ENCODE measurements around the gene GLIS1. TPM values are rescaled to one million over a fixed set of nuclear protein-coding genes. Genes with fewer than 3 reads are reported as not detected.

The GLIS1 gene
- total RNA-seq, 1 experiment from 2014 or later = 0.24 TPM

DNA sequence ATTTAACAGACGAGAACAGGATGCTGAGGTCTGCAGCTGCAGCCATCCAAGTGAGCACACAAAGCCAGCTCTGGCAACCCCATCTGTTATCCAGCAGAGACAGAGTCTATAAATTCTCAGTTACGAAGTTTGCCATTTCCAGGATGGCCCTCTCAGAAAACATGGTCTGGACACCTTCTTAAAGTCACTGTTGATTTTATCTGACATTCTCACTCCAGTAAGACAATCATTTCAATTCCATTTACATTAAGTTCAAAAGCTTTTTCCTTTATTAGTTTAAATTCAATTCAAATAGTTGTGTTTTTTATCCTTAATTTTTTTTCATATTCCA, 154.2 kb downstream of the GLIS1 start:
- Mint-ChIP-seq H3K4me1 (peaks cover 15% of the 10 kb centered on the region), H3K27ac (no peak overlapping the region), H3K27me3 (ENCODE audit: low read depth) (no peaks in the 10 kb centered on the region; the same call in 1 of the 2 replicates), H3K36me3 (no peaks in the 10 kb centered on the region), H3K9me3 (no peaks in the 10 kb centered on the region), H3K4me3 (no peak overlapping the region)
- no peak for DNase-seq (ENCODE audit: low spot score)
- ChIA-PET CTCF (interaction anchor here (0.9 to 3.3 kb wide), 3 partner anchors 9 to 99 kb away, joined by 3 to 19 read pairs (median 6); no protein-coding TSS in a partner anchor), POLR2A (no interaction called here)
- TF ChIP-seq RORB (CRISPR knock-in tag; IDR thresholded peaks at IDR 0.05) (no peak), ZNF219 (CRISPR knock-in tag; IDR thresholded peaks at IDR 0.05; ENCODE audit: borderline replicate concordance) (no peak), ZNF263 (CRISPR knock-in tag; IDR thresholded peaks at IDR 0.05; ENCODE audit: low read depth) (no peak), ZNF317 (CRISPR knock-in tag; IDR thresholded peaks at IDR 0.05; ENCODE audit: borderline replicate concordance, low read depth) (no peak), NR2C2 (CRISPR knock-in tag; IDR thresholded peaks at IDR 0.05) (no peak), NR1H2 (CRISPR knock-in tag; IDR thresholded peaks at IDR 0.05) (no peak), FOXK1 (CRISPR knock-in tag; IDR thresholded peaks at IDR 0.05) (no peak), TEAD1 (CRISPR knock-in tag; IDR thresholded peaks at IDR 0.05) (no peak), HMGA2 (CRISPR knock-in tag; IDR thresholded peaks at IDR 0.05) (no peak), AR (CRISPR knock-in tag; IDR thresholded peaks at IDR 0.05) (no peak), E2F5 (CRISPR knock-in tag; IDR thresholded peaks at IDR 0.05) (no peak), SP1 (CRISPR knock-in tag; conservative IDR thresholded peaks at IDR 0.05) (no peak), ZNF532 (CRISPR knock-in tag; IDR thresholded peaks at IDR 0.05; ENCODE audit: borderline replicate concordance) (no peak), TCF7 (CRISPR knock-in tag; IDR thresholded peaks at IDR 0.05; ENCODE audit: low read depth) (no peak), IRF1 (CRISPR knock-in tag; IDR thresholded peaks at IDR 0.05) (no peak)
- TF ChIP-seq, protein P1, sequence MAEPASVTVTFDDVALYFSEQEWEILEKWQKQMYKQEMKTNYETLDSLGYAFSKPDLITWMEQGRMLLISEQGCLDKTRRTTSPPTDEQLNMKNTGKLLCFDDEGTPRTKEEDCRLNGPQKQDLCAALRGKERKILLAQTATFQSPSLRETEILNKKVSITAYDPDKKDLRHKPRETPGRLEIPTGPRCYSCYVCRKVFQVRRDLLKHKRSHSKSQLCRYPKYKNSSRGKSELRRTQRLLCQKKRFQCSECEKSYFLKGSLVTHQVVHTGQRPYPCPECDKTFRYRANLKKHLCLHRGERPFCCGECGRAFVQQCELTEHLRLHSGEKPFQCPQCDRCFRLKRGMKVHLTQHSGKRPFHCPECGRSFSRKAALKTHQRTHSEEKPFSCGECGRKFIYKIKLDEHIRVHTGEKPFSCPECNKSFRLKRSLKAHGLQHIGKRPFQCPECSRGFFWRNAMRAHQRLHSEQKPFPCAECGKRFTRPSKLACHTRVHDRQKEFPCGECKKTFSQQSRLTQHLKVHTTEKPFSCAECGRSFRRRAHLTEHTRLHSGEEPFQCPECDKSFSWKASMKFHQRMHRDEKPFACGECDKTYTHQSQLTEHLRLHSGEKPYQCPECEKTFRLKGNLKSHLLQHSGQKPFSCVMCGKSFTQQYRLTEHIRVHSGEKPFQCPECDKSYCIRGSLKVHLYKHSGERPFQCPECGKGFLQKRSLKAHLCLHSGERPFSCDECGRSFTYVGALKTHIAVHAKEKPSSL (CRISPR knock-in tag; conservative IDR thresholded peaks at IDR 0.05) = no peak
- TF ChIP-seq, protein P2, sequence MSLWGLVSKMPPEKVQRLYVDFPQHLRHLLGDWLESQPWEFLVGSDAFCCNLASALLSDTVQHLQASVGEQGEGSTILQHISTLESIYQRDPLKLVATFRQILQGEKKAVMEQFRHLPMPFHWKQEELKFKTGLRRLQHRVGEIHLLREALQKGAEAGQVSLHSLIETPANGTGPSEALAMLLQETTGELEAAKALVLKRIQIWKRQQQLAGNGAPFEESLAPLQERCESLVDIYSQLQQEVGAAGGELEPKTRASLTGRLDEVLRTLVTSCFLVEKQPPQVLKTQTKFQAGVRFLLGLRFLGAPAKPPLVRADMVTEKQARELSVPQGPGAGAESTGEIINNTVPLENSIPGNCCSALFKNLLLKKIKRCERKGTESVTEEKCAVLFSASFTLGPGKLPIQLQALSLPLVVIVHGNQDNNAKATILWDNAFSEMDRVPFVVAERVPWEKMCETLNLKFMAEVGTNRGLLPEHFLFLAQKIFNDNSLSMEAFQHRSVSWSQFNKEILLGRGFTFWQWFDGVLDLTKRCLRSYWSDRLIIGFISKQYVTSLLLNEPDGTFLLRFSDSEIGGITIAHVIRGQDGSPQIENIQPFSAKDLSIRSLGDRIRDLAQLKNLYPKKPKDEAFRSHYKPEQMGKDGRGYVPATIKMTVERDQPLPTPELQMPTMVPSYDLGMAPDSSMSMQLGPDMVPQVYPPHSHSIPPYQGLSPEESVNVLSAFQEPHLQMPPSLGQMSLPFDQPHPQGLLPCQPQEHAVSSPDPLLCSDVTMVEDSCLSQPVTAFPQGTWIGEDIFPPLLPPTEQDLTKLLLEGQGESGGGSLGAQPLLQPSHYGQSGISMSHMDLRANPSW (CRISPR knock-in tag; conservative IDR thresholded peaks at IDR 0.05; ENCODE audit: low read depth) = no peak
- ATAC-seq = no peak
